IMR-90 (cell line): Measurements from ENCODE around the gene ELOVL2.

Experiments
- CEBPB ChIP-seq: IDR thresholded peaks from 2 replicates; pipeline ENCODE4 v1.6.1; 2012; ENCODE audit warnings: low read depth, low read length, improper control_type of control experiment
- CTCF ChIP-seq: conservative IDR thresholded peaks from 2 replicates; pipeline ENCODE4 v1.5.1; 2012; ENCODE audit warnings: mild to moderate bottlenecking, low read depth, low read length, improper control_type of control experiment
- MAZ ChIP-seq: IDR thresholded peaks from 2 replicates; pipeline ENCODE4 v1.6.1; 2012; ENCODE audit warnings: low read depth, mild to moderate bottlenecking, low read length, improper control_type of control experiment, moderate library complexity, borderline replicate concordance
- MXI1 ChIP-seq: IDR thresholded peaks from 2 replicates; pipeline ENCODE4 v1.6.1; 2012; ENCODE audit warnings: low read depth, mild to moderate bottlenecking, low read length, moderate library complexity, borderline replicate concordance
- NFE2L2 ChIP-seq: fragments of 150-350 bp; IDR thresholded peaks from 2 replicates; pipeline ENCODE4 v1.6.1; 2016; ENCODE audit warnings: low read depth, mild to moderate bottlenecking, low read length
- POLR2A ChIP-seq: IDR thresholded peaks from 2 replicates; pipeline ENCODE4 v1.6.1; 2012; ENCODE audit warnings: mild to moderate bottlenecking, low read depth, low read length
- RAD21 ChIP-seq: IDR thresholded peaks from 2 replicates; pipeline ENCODE4 v1.6.1; 2012; ENCODE audit warnings: low read length, improper control_type of control experiment
- RCOR1 ChIP-seq: IDR thresholded peaks from 2 replicates; pipeline ENCODE4 v1.6.1; 2012; ENCODE audit warnings: mild to moderate bottlenecking, low read length, improper control_type of control experiment; ENCODE audit not compliant: insufficient replicate concordance
- RFX5 ChIP-seq: IDR thresholded peaks from 2 replicates; pipeline ENCODE4 v1.8.0; 2012; ENCODE audit warnings: low read depth, mild to moderate bottlenecking, low read length, moderate library complexity

DNA sequence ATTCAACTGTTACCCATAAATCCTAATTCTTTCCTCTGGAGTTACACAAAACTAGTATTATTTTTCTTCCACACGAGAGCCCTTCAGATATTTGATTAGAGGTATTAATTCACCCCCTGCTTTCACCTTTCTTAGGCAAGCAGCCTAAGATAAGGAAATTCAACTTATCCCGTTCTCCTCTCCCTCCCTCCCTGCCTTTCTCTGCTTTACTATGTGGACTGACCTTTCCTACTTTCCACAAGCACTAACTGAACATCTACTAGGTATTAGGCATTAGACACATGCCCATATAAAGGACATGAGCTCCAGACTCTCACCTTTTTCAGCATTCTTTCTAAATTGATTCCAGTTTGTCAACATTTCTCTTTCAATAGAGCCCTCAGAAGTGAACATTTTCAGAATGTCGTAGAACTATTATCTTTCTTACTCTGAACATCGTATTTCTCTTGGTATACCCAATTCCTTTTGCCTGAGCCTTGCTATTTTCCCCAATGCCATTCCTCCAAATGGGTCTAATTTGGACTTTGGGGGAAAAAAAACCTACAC, 16.5 kb downstream of the ELOVL2 start:
- TF ChIP-seq CTCF, result no peak
- TF ChIP-seq POLR2A, result no peak
- TF ChIP-seq MXI1, result no peak
- no peak for TF ChIP-seq RFX5
- TF ChIP-seq RAD21, result no peak
- TF ChIP-seq MAZ, result no peak
- no peak for TF ChIP-seq CEBPB
- no peak for TF ChIP-seq NFE2L2
- TF ChIP-seq RCOR1, result no peak
